GM21717 (cell line): ENCODE data around the gene ANKRD23.

Source experiments
- ATAC-seq: cut with Tn5 transposase; IDR thresholded peaks from one replicate; pipeline ENCODE4 v1.9.1; 2021; ENCODE audit warnings: mild to moderate bottlenecking, moderate library complexity; ENCODE audit not compliant: unreplicated experiment

The ANKRD23 gene

GRCh38 chr2:96877631-96878092, 33.8 kb upstream of the ANKRD23 start:
- no peak for ATAC-seq

GRCh38 chr2:96877042-96877451, 33.2 kb upstream of the ANKRD23 start:
- ATAC-seq, result no peak

GRCh38 chr2:96876269-96877041, 32.6 kb upstream of the ANKRD23 start:
- no peak for ATAC-seq

- no peak for ATAC-seq
Measured at GRCh38 chr2:96875498-96876268, 31.9 kb upstream of the ANKRD23 start.

GRCh38 chr2:96874198-96874831, 30.5 kb upstream of the ANKRD23 start:
- peak; percentile 46 for ATAC-seq

DNA sequence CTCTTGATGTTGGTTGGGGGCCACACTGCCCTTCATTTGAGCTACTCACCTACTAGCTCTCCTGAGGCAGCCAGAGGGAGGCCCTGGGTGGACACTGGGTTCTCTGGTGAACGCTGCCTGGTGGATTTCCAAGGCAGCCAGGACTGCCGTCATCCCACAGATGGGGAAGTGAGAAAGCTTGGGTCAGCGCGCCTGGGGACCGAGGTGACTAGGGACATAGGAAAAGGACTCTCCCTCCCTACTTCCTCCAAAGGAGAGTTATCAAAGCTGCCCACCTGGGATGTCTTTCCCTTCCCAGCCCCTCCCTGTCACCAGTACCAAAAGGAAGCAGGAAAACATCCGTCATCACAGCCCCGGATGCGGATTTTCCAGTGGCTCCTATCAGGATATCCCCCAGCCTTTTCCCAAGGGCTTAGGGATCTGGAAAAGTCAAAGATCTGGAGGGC, 29.9 kb upstream of the ANKRD23 start:
- no peak for ATAC-seq

GRCh38 chr2:96872591-96873349, 28.9 kb upstream of the ANKRD23 start:
- ATAC-seq, result no peak

- ATAC-seq, result no peak
Measured at GRCh38 chr2:96870626-96871255, 26.9 kb upstream of the ANKRD23 start.

GRCh38 chr2:96869822-96870625, 26.2 kb upstream of the ANKRD23 start, which contains the start of gene SEMA4C:
Gene SEMA4C (minus strand): TSS chr2:96870080. CDS start chr2:96867886, 2,194 bp downstream.
- ATAC-seq, result no peak

DNA sequence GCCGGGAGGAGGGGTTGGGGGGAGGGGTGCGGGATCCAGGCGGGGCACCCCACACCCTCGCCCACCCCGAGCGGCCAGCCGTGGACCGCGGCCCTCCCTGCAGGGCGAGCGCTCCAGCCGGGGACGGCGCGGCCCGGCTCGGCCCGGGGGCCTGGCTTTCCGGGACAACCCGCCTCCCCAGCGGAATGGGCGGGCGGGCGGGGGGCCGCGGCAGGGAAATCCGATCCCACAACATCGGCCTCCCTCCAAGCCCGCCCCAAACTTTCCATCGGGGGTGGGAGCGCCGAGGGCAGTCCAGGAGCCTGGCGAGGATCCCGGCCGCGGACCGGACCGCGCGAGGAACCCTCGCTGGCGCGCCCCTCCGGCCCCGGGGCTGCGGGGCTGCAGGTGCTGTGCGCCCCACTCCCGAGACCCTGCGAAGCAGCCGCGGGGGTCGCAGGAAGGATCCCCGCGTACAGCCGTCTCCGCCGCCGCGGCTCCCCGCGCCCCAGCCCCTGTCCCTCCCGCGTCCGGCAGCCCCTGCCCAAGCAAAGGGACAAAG, 25.5 kb upstream of the ANKRD23 start:
- ATAC-seq, result no peak

- no peak for ATAC-seq
Measured at GRCh38 chr2:96868555-96869280, 24.9 kb upstream of the ANKRD23 start.

- no peak for ATAC-seq
Measured at GRCh38 chr2:96867756-96868554, 24.1 kb upstream of the ANKRD23 start.

DNA sequence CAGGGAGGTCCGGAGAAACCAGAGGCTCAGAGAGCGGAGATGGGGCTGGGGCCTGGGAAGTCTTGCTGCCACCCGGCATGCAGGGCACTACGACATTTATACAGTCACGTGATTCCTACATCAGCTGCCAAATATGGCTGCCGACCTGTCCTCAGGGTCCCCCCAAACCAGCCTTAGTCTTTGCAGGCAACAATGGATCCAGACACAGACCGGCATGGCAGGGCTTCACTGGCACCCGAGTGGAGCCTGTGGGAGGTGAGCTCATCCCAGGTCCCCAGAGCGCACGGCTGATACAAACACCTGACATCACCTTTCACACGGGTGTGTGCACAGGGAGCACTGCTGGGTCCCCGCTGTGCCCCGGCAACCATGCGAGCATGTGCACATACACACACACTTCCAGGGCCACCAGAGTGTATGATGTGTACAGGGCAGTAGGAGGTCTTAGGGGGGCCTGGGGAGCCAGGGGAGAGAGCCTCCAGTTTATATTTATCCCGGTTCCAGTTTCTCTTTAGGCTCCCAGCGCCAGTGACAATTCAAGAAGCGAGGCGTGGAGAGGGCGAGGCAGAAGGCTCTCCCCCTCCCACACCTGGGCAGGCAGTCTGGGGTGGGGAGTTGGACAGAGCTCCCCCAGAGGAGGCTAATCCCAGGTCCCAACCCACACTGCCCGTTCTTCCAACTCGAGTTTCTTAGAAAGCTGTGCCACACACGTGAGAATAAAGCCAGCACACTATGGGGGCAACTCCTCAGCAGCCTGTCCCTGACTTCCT, 23.4 kb upstream of the ANKRD23 start:
- ATAC-seq, result no peak

DNA sequence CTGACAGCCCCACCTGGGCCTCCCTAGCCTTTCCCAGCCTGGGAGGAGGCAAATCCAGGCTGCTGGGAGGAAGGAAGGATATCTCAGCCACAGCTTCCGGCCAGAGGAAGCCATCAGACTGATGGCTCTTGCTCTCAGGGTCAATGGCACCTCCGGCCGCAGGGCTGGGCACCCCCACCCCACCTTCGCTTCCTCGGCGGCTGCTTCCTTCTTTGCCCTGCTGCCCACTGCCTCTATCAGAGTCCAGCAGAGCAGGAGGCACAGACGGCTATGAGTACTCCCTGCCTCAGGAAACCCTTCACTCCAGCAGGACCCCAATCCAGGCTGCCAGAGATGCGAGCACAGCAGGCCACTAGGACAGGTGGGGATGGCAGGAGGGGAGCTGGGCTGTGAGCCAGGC, 22.8 kb upstream of the ANKRD23 start:
- no peak for ATAC-seq

GRCh38 chr2:96866149-96866548, 22.3 kb upstream of the ANKRD23 start:
- no peak for ATAC-seq

DNA sequence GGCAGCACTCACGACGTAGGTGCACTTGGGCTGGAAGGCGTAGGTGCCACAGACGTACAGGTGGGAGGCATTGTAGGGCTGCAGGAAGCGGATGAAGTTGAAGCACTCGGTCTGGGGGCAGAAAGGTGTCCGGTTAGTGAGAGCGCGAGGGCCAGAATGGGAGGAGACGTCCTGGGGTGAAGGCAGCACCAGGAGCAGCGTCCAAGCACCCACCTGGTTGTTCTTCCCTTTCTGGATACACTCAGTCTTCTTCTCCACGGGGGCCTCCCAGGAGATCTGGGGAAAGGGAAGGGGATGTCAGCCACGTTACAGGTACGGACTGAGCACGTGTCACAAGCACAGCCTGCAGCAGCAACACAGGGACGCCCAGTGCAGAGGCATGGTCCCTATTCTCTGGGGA, 21.8 kb upstream of the ANKRD23 start:
- no peak for ATAC-seq
